Stomach (tissue), 4 donors: Measurements from ENCODE around the gene TENT5C.

ENCODE experiments used
- CTCF ChIP-seq, 7 experiments: fragments of 450-650 bp in 4 of 7; fragments of 200-600 bp in 3 of 7; sonication (generic) in 3 of 7; IDR thresholded peaks; one replicate each; pipeline ENCODE4 v1.5.1; 2016 to 2019; ENCODE audit warnings: antibody characterized with exemption in 7 of 7, control low read depth in 2 of 7, mild to moderate bottlenecking in 1 of 7
- POLR2A ChIP-seq, 4 donors: fragments of 450-650 bp; IDR thresholded peaks; one replicate each; pipeline ENCODE4 v1.6.1; 2016; ENCODE audit warnings: antibody characterized with exemption in 4 of 4, control low read depth in 2 of 4, mild to moderate bottlenecking in 1 of 4, moderate library complexity in 1 of 4
- POLR2AphosphoS5 ChIP-seq, 3 donors: sonication (generic); formaldehyde crosslinking; IDR thresholded peaks; one replicate each; pipeline ENCODE4 v1.6.1; 2016; ENCODE audit warnings: antibody characterized with exemption in 3 of 3

GRCh38 chr1:117654493-117655219 is 48.8 kb downstream of the TENT5C start:
- no peak for TF ChIP-seq CTCF (IDR thresholded peaks at IDR 0.05)
- no peak for TF ChIP-seq POLR2A (IDR thresholded peaks at IDR 0.05)
- no peak for TF ChIP-seq POLR2AphosphoS5 (IDR thresholded peaks at IDR 0.05)
